GM21360 (cell line): ENCODE data around the gene ZNF26.
"Not testable (repeated sequence)": the region's sequence is repeated elsewhere in the genome, so short reads cannot be mapped to it uniquely, and the experiment has no call there.

ENCODE experiments used
- ATAC-seq: cut with Tn5 transposase; IDR thresholded peaks from one replicate; pipeline ENCODE4 v1.9.1; 2021; ENCODE audit warnings: mild to moderate bottlenecking, moderate library complexity; ENCODE audit not compliant: unreplicated experiment

ZNF26 gene

GRCh38 chr12:132986001-132986884 is at the start of gene ZNF26:
ZNF26 (plus strand) TSS chr12:132986367; CDS start chr12:132986841, 474 bp downstream.
- peak; percentile 95 for ATAC-seq

- not testable (repeated sequence) for ATAC-seq
Measured at GRCh38 chr12:132936921-132937320, 49.2 kb upstream of the ZNF26 start.

GRCh38 chr12:132937476-132937875 is 48.7 kb upstream of the ZNF26 start:
- ATAC-seq: no peak

GRCh38 chr12:132938807-132939206 is 47.4 kb upstream of the ZNF26 start:
- ATAC-seq: not testable (repeated sequence)

- no peak for ATAC-seq
Measured at GRCh38 chr12:132940071-132940719, 46.0 kb upstream of the ZNF26 start.

- ATAC-seq: no peak
Measured at GRCh38 chr12:132941336-132941954, 44.7 kb upstream of the ZNF26 start.

- no peak for ATAC-seq
Measured at GRCh38 chr12:132942611-132943010, 43.6 kb upstream of the ZNF26 start.

- no peak for ATAC-seq
Measured at GRCh38 chr12:132945806-132946205, 40.4 kb upstream of the ZNF26 start.

- no peak for ATAC-seq
Measured at GRCh38 chr12:132946246-132946820, 39.8 kb upstream of the ZNF26 start.

- no peak for ATAC-seq
Measured at GRCh38 chr12:132948146-132949066, 37.8 kb upstream of the ZNF26 start.

GRCh38 chr12:132949936-132950837 is 36.0 kb upstream of the ZNF26 start:
- ATAC-seq: no peak

- ATAC-seq: no peak
Measured at GRCh38 chr12:132950844-132951535, 35.2 kb upstream of the ZNF26 start.

GRCh38 chr12:132951649-132952048 is 34.5 kb upstream of the ZNF26 start:
- no peak for ATAC-seq

GRCh38 chr12:132952371-132953162 is 33.6 kb upstream of the ZNF26 start:
- no peak for ATAC-seq

- no peak for ATAC-seq
Measured at GRCh38 chr12:132953163-132953425, 33.1 kb upstream of the ZNF26 start.

GRCh38 chr12:132953771-132954170 is 32.4 kb upstream of the ZNF26 start:
- no peak for ATAC-seq

GRCh38 chr12:132954471-132955048 is 31.6 kb upstream of the ZNF26 start:
- no peak for ATAC-seq
